Cardiac muscle cell (in vitro differentiated cells and primary cell): ENCODE results near the gene SLC6A6. TPM values are rescaled to one million over a fixed set of nuclear protein-coding genes. Genes with fewer than 3 reads are reported as not detected.

Experiments
- DNase-seq, 2 donors: peaks; one replicate each; pipeline versions ENCODE4 v3.0.0 to v3.0.0-alpha.2; 2010 to 2017; ENCODE audit warnings: low read depth in 1 of 2, low spot score in 1 of 2
- H3K27ac ChIP-seq: fragments of 200-600 bp; sonication (generic); 2 replicates; pipeline ENCODE4 v1.5.1; 2016
- H3K27me3 ChIP-seq: fragments of 200-600 bp; sonication (generic); 2 replicates; pipeline ENCODE4 v1.6.0; 2016; ENCODE audit warnings: control low read depth
- H3K36me3 ChIP-seq: fragments of 200-600 bp; sonication (generic); 2 replicates; pipeline ENCODE4 v1.5.1; 2016; ENCODE audit warnings: control low read depth
- H3K4me1 ChIP-seq: fragments of 200-600 bp; sonication (generic); 2 replicates; pipeline ENCODE4 v1.8.1; 2017; ENCODE audit warnings: low read depth, mild to moderate bottlenecking, mixed run types
- H3K4me3 ChIP-seq: fragments of 200-600 bp; sonication (generic); 2 replicates; pipeline ENCODE4 v1.5.1; 2016; ENCODE audit warnings: mild to moderate bottlenecking
- H3K9me3 ChIP-seq: fragments of 200-600 bp; sonication (generic); 2 replicates; pipeline ENCODE4 v1.5.1; 2017; ENCODE audit warnings: low read depth, mild to moderate bottlenecking, control low read depth
- polyA plus RNA-seq: library from polyadenylated mRNA; unstranded; fragments of >200 nt; fragmentation: Nextera tagmentation; extraction: Ambion mirVana; gene quantifications from 2 replicates; pipeline ENCODE4 v1.2.1, GENCODE V29; 2016
- total RNA-seq: library from RNA; depleted of rRNA; stranded (reverse); fragments of >200 nt; gene quantifications from 2 replicates; pipeline ENCODE4 v1.2.3, GENCODE V29; 2016
- TF ChIP-seq, protein P1 (sequence below): IDR thresholded peaks from 2 replicates; pipeline ENCODE4 v1.5.1; 2012; ENCODE audit warnings: low read depth, mild to moderate bottlenecking, low read length

The SLC6A6 gene
- total and polyA plus RNA-seq, 2 experiments from 2014 or later, result 5.4 to 19.7 TPM

DNA sequence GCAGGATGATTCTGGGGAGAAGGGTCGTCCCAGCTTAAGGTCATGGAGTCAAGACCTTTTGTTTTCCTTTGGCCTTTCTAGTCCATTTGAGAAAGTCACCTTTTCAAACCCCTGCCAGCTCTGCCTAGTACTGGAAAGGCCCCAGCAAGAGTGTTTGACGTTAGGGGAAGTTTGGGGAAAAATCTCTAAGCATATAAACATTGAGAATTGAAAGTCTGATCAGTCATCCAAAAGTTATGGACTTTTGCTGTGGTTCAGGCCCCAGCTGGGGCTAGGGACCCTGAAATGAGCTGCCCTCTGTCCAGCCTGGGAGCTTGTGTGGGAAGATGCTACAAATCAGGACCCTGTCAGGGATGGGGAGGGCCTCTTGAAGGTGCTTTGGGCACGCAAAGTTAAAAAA is 21.6 kb downstream of the SLC6A6 start:
- no peak for DNase-seq
- no peak overlapping the region for H3K27ac ChIP-seq
- no peaks in the 10 kb centered on the region for H3K4me1 ChIP-seq
- no peak overlapping the region for H3K4me3 ChIP-seq
- H3K27me3 ChIP-seq, result no peaks in the 10 kb centered on the region
- TF ChIP-seq, protein P1, sequence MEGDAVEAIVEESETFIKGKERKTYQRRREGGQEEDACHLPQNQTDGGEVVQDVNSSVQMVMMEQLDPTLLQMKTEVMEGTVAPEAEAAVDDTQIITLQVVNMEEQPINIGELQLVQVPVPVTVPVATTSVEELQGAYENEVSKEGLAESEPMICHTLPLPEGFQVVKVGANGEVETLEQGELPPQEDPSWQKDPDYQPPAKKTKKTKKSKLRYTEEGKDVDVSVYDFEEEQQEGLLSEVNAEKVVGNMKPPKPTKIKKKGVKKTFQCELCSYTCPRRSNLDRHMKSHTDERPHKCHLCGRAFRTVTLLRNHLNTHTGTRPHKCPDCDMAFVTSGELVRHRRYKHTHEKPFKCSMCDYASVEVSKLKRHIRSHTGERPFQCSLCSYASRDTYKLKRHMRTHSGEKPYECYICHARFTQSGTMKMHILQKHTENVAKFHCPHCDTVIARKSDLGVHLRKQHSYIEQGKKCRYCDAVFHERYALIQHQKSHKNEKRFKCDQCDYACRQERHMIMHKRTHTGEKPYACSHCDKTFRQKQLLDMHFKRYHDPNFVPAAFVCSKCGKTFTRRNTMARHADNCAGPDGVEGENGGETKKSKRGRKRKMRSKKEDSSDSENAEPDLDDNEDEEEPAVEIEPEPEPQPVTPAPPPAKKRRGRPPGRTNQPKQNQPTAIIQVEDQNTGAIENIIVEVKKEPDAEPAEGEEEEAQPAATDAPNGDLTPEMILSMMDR, result no peak
- H3K36me3 ChIP-seq, result no peaks in the 10 kb centered on the region
- no peaks in the 10 kb centered on the region for H3K9me3 ChIP-seq

DNA sequence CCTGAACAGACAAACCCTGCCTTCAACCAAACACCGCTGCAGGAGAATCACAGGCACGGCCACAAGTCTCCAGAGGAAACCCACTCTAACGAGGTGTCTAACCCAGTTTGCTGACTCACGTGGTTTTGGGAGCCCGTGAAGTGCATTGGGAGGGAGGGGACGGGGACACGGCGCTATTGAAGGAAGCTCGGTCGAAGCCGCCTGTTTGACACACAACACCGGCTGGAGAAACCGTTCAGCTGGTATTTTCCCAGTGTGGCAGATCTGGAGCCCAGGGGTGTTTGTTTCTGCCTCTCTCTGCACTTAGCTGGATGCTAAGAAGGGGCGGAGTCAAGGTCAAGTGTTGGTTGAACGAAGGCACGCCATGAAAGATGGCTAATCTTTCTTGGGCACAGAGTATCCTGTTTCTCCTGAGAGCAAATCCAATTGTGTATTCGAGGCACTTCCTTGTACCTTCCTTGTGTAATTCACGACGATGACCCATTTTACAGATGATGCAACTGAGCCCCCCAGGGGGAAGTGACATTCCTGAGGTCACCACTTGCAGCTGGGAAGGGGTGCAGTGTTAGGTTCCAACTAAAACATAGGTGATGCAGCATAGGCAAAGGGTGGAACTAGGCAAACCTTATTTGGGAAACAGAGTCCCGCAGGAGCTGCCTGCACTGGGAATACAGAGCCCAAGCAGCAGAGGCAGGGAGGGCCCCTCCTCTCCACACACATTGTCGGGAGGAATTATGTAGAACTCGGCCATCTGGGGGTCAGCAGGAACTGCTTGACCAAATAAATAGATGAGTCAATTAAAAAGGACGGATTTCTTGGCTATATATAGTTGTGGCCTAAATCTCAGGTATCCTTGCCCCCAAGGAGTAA is 22.5 kb downstream of the SLC6A6 start:
- no peaks in the 10 kb centered on the region for H3K9me3 ChIP-seq
- H3K4me3 ChIP-seq, result no peak overlapping the region
- TF ChIP-seq, protein P1, result no peak
- DNase-seq, result no peak
- no peaks in the 10 kb centered on the region for H3K27me3 ChIP-seq
- H3K4me1 ChIP-seq, result no peaks in the 10 kb centered on the region
- H3K36me3 ChIP-seq, result no peaks in the 10 kb centered on the region
- no peak overlapping the region for H3K27ac ChIP-seq

DNA sequence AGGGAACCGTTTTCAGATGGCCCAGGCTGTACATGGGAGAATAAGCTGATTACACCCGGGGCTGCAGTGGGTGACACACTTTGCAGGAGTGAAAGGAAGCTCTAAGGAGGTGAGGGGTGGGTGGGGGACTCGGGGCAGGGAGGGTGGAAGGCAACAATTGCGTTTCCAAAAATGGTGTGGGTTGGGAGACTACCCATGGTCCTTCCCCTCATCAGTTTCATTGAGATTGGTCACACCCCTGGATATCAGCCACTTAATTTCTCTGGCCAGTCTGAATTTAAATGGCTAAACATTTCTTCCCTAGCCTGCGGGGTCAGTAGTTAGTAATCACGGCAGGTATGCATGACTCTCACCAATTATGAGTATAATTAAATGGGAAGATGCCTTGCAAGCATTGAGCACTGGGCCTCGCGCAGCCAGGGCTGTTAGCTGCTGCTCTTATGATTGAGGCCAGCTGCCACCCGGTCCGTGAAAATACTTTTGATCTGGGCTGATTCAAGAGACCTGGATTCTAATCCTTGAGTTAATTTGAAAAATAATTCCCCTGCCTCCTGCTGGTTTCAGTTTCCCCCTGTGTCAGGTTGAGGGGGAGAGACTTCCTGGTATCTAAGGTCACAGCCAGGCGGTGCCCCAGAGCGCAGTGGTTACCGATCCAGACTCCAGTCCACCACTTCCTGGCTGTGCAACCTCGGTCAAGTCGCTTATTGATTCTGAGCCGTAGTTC is 23.3 kb downstream of the SLC6A6 start:
- Histone ChIP-seq H3K4me1 (no peaks in the 10 kb centered on the region), H3K27me3 (no peaks in the 10 kb centered on the region), H3K36me3 (no peaks in the 10 kb centered on the region), H3K27ac (no peak overlapping the region), H3K9me3 (no peaks in the 10 kb centered on the region), H3K4me3 (no peak overlapping the region)
- DNase-seq, result no peak
- TF ChIP-seq, protein P1, result no peak

DNA sequence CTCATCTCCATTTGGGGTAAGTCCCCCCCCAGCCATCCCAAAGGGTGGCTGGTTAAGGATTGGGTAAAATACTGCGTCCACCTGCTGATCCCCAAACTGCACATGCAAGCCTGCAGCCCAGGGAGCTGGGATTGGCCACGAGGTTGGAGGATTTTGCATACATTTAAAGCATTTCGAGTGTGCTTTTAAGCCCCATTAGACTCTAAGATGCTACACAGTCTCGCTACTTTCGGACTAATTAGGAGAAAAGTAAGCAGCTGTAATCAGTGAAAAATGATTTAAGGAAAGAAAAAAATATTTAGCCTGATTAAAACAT is 23.9 kb downstream of the SLC6A6 start:
- H3K36me3 ChIP-seq, result no peaks in the 10 kb centered on the region
- H3K4me3 ChIP-seq, result no peak overlapping the region
- H3K27me3 ChIP-seq, result no peaks in the 10 kb centered on the region
- H3K9me3 ChIP-seq, result no peaks in the 10 kb centered on the region
- TF ChIP-seq, protein P1, result no peak
- H3K27ac ChIP-seq, result no peak overlapping the region
- no peaks in the 10 kb centered on the region for H3K4me1 ChIP-seq
- DNase-seq, result no peak

DNA sequence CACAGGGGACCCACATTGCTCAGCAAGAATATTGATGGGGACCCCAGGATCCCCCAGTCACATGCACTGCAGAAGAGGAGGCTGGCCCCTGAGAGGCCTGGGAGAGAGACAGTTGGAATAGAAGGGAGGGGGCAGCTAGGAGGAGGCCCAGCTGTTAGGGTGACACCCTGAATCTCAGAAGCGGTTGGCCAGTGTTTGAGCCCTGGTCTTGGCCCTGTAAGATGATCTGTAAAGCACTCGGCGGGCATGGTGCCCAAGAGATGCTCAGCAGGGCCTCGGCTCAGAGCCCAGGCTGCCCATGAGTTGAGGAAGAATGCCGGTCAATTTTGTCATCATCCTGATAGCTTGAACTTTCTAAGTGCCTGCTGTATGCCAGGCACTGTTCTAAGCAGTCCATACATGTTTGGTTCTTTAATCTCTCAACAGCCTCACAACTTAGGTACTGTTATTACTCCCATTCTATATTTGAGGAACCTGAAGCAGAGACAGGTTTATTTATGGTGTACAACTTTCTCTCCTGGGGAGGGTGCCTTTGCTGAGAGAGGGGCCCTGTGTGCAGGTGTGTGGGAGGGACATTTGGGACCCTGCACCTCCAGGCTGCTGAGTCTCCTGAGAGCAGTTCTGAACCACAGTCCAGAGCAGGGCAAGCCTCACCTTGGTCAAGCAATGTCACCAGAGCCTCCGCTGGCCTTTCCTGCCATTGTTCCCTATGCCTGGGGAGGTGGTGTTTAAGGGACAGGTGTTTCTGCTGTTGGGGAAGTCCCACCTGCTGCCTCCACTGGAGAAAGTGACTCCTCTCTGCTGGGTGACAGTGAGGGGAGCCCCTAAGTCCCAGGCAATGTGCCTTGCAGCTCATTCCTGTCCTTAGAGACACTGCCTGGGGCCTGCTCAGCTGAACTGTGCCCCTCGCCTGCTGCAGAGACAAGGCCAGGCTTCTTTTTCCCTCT is 26.0 kb downstream of the SLC6A6 start:
- TF ChIP-seq, protein P1, result no peak
- H3K9me3 ChIP-seq, result no peaks in the 10 kb centered on the region
- DNase-seq, result no peak
- H3K27ac ChIP-seq, result no peak overlapping the region
- H3K4me3 ChIP-seq, result no peak overlapping the region
- no peaks in the 10 kb centered on the region for H3K36me3 ChIP-seq
- no peaks in the 10 kb centered on the region for H3K27me3 ChIP-seq
- H3K4me1 ChIP-seq, result peaks cover 11% of the 10 kb centered on the region
